Lower leg skin (tissue), 3 donors: ENCODE data around the gene MS4A6E.

ENCODE experiments used
- POLR2A ChIP-seq, 2 donors: fragments of 450-650 bp; IDR thresholded peaks; one replicate each; pipeline ENCODE4 v1.6.1; 2016 to 2017; ENCODE audit warnings: antibody characterized with exemption in 2 of 2, mild to moderate bottlenecking in 1 of 2, moderate library complexity in 1 of 2
- TF ChIP-seq, protein P1 (sequence below), 3 donors: fragments of 450-650 bp; IDR thresholded peaks; one replicate each; pipeline ENCODE4 v1.5.1; 2016; ENCODE audit warnings: antibody characterized with exemption in 3 of 3, mild to moderate bottlenecking in 3 of 3, moderate library complexity in 2 of 3

DNA sequence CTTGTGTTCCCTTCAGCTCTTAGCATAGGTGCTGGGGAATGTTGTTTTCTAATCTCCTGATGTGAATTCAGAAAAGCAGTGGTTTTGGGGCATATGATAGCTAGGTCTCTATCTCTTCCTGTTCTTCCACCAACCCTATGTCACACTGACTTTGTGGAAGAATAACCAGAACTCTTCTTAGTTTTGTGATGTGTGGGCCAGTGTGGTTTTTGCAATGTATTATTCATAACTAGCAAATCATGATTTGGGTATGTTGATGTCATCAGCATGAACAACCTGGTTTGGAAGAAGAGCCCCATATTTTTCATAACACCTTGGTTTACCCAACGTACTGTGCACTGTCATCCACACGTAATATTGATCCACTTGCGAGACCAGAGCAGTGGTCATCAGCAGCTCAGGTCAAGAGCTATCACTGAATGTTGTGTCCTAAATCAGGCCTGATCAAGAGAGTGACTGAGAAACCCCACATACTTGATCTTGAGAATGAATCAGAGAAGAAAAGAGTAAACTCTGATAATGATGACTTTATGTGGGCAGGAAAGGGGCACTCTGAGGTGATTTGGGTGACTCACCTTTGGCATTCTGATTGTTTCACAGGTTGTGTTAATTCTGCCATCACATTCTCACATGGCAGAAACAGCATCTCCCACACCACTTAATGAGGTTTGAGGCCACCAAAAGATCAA lies 19.4 kb upstream of the MS4A6E start:
- TF ChIP-seq, protein P1, sequence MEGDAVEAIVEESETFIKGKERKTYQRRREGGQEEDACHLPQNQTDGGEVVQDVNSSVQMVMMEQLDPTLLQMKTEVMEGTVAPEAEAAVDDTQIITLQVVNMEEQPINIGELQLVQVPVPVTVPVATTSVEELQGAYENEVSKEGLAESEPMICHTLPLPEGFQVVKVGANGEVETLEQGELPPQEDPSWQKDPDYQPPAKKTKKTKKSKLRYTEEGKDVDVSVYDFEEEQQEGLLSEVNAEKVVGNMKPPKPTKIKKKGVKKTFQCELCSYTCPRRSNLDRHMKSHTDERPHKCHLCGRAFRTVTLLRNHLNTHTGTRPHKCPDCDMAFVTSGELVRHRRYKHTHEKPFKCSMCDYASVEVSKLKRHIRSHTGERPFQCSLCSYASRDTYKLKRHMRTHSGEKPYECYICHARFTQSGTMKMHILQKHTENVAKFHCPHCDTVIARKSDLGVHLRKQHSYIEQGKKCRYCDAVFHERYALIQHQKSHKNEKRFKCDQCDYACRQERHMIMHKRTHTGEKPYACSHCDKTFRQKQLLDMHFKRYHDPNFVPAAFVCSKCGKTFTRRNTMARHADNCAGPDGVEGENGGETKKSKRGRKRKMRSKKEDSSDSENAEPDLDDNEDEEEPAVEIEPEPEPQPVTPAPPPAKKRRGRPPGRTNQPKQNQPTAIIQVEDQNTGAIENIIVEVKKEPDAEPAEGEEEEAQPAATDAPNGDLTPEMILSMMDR (IDR thresholded peaks at IDR 0.05) = no peak
- TF ChIP-seq POLR2A (IDR thresholded peaks at IDR 0.05) = no peak
